ENCODE data around the gene DOLK. TPM values are rescaled to one million over a fixed set of nuclear protein-coding genes. Genes with fewer than 3 reads are reported as not detected.

DOLK gene
- total RNA-seq, 1 donor from 2014 or later: 20.7 TPM

- Mint-ChIP-seq H3K27ac (ENCODE audit: unreplicated experiment) (no peak overlapping the region), H3K27me3 (ENCODE audit: low read depth) (no peaks in the 10 kb centered on the region), H3K4me3 (no peak overlapping the region), H3K36me3 (ENCODE audit: low read depth) (peaks cover 8% of the 10 kb centered on the region), H3K4me1 (no peaks in the 10 kb centered on the region), H3K9me3 (no peaks in the 10 kb centered on the region)
- TF ChIP-seq, protein P1, sequence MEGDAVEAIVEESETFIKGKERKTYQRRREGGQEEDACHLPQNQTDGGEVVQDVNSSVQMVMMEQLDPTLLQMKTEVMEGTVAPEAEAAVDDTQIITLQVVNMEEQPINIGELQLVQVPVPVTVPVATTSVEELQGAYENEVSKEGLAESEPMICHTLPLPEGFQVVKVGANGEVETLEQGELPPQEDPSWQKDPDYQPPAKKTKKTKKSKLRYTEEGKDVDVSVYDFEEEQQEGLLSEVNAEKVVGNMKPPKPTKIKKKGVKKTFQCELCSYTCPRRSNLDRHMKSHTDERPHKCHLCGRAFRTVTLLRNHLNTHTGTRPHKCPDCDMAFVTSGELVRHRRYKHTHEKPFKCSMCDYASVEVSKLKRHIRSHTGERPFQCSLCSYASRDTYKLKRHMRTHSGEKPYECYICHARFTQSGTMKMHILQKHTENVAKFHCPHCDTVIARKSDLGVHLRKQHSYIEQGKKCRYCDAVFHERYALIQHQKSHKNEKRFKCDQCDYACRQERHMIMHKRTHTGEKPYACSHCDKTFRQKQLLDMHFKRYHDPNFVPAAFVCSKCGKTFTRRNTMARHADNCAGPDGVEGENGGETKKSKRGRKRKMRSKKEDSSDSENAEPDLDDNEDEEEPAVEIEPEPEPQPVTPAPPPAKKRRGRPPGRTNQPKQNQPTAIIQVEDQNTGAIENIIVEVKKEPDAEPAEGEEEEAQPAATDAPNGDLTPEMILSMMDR (conservative IDR thresholded peaks at IDR 0.05): no peak
- DNase-seq (ENCODE audit: low read depth, low spot score): no peak
Observed at GRCh38 chr9:128903079-128903461, 44.3 kb downstream of the DOLK start.

GRCh38 chr9:128902351-128903078, 44.9 kb downstream of the DOLK start:
- Mint-ChIP-seq H3K27me3 (ENCODE audit: low read depth) (no peaks in the 10 kb centered on the region), H3K27ac (ENCODE audit: unreplicated experiment) (no peak overlapping the region), H3K4me3 (no peak overlapping the region), H3K4me1 (no peaks in the 10 kb centered on the region), H3K9me3 (no peaks in the 10 kb centered on the region), H3K36me3 (ENCODE audit: low read depth) (peaks cover 3% of the 10 kb centered on the region)
- no peak for DNase-seq (ENCODE audit: low read depth, low spot score)
- TF ChIP-seq, protein P1 (conservative IDR thresholded peaks at IDR 0.05): no peak

DNA sequence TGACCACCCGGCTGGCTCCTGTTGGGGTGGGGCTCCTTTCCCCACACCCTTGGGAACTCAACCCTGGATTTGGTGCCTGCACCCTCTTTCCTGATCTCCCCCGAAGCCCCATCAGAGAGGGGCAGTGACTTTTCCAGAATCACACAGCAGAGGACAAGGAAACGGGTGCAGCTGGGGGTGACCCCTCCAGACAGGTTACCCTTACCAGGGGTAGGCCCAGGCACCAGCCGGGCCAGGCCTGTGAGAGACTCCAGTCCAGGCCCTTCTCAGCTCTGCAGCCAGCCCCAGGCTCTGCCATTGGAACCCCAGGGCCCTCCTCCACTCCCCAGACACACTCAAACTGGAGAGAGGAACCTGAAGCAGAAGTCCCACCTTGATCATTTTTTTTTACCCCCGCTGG, 45.6 kb downstream of the DOLK start:
- no peaks in the 10 kb centered on the region for H3K4me1 Mint-ChIP-seq
- no peaks in the 10 kb centered on the region for H3K9me3 Mint-ChIP-seq
- no peak for DNase-seq (ENCODE audit: low read depth, low spot score)
- H3K27ac Mint-ChIP-seq (ENCODE audit: unreplicated experiment): no peak overlapping the region
- H3K27me3 Mint-ChIP-seq (ENCODE audit: low read depth): no peaks in the 10 kb centered on the region
- no peaks in the 10 kb centered on the region for H3K36me3 Mint-ChIP-seq (ENCODE audit: low read depth)
- H3K4me3 Mint-ChIP-seq: no peak overlapping the region
- TF ChIP-seq, protein P1 (conservative IDR thresholded peaks at IDR 0.05): no peak

- Mint-ChIP-seq H3K4me1 (no peaks in the 10 kb centered on the region), H3K9me3 (no peaks in the 10 kb centered on the region), H3K27me3 (ENCODE audit: low read depth) (no peaks in the 10 kb centered on the region), H3K36me3 (ENCODE audit: low read depth) (no peaks in the 10 kb centered on the region), H3K27ac (ENCODE audit: unreplicated experiment) (no peak overlapping the region), H3K4me3 (no peak overlapping the region)
- no peak for DNase-seq (ENCODE audit: low read depth, low spot score)
- TF ChIP-seq, protein P1 (conservative IDR thresholded peaks at IDR 0.05): no peak
Observed at GRCh38 chr9:128901379-128901778, 46.0 kb downstream of the DOLK start.

GRCh38 chr9:128899566-128900322, 47.7 kb downstream of the DOLK start:
- H3K36me3 Mint-ChIP-seq (ENCODE audit: low read depth): peaks cover 4% of the 10 kb centered on the region
- H3K4me3 Mint-ChIP-seq: no peak overlapping the region
- H3K27ac Mint-ChIP-seq (ENCODE audit: unreplicated experiment): no peak overlapping the region
- no peaks in the 10 kb centered on the region for H3K27me3 Mint-ChIP-seq (ENCODE audit: low read depth)
- TF ChIP-seq, protein P1 (conservative IDR thresholded peaks at IDR 0.05): no peak
- no peak for DNase-seq (ENCODE audit: low read depth, low spot score)
- no peaks in the 10 kb centered on the region for H3K9me3 Mint-ChIP-seq
- H3K4me1 Mint-ChIP-seq: no peaks in the 10 kb centered on the region
